HS-27A (cell line): ENCODE measurements around the gene ALOX15.
"Not testable (repeated sequence)": the region's sequence is repeated elsewhere in the genome, so short reads cannot be mapped to it uniquely, and the experiment has no call there.

Source experiments
- DNase-seq: peaks from one replicate; pipeline ENCODE4 v3.0.0-alpha.2; 2012; ENCODE audit warnings: low read depth, missing footprints

The ALOX15 gene

DNA sequence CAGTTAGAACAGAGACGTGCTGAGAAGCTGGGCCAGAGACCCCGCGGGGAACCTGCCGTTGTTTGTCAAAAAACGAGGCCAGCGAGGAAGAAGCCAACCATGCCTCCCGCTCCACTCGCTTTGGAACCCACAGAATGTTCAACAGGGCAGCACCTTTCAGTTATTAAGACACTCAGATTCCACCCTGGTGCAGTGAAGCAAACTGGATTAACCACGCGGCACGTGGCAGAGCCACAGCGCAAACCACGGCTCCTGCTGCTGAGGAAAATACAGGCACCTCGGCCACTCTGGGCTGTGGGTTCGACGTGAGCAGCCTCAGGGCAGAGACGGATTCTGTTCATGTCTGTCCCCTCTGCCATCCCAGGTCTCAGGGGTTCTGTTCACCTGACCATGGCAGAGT, 24.4 kb downstream of the ALOX15 start:
- DNase-seq = no peak

DNA sequence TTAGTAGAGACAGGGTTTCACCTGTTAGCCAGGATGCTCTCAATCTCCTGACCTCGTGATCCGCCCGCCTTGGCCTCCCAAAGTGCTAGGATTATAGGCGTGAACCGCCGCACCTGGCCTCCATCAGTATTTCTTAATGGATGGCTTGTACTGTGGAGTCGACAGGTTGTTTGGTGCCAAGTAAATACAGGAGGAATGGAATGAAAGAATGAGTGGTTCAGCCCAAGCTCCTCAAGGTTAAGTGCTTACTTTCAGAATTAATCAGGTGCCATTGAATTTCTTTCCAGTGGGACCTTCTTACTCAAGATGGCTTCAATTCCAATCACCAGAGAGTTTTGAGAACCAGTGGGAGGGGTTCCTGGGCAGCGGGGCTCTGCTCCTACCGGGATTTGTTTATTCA, 25.0 kb downstream of the ALOX15 start:
- no peak for DNase-seq

DNA sequence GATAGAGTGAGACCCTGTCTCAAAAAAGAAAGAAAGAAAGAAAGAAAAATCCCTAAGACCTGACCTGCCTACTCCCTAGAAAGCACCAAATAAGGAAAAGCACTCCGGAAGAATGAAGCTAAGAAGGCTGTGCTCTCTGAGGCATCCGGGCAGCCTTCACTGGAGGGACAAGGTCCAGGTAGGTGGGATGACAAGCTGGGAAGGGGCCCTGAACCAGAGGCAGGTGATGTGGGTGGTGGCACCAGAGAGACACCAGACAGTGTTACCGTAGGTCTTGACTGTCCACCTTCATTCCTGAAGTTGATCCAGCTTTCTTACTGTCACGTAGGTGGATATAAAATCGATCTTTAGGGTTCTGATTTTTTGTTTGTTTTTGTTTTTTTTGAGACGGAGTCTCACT, 30.8 kb downstream of the ALOX15 start:
- DNase-seq = no peak

DNA sequence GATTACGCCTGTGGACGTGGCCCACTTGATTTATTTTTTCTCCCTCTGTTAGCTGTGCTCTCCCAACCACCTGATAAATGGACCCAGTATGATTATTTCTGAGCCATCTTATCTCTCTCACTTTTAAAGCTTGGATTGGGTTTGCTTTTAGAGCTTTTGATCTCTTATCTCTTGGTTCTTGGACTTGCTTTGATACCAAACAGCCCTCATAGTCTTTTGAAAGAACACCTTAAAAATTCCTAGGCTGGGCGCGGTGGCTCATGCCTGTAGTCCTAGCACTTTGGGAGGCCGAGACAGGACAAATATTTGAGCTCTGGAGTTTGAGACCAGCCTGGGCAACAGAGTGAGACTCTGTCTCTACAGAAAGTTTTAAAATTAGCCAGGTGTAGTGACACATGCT, 31.3 kb downstream of the ALOX15 start:
- no peak for DNase-seq

DNA sequence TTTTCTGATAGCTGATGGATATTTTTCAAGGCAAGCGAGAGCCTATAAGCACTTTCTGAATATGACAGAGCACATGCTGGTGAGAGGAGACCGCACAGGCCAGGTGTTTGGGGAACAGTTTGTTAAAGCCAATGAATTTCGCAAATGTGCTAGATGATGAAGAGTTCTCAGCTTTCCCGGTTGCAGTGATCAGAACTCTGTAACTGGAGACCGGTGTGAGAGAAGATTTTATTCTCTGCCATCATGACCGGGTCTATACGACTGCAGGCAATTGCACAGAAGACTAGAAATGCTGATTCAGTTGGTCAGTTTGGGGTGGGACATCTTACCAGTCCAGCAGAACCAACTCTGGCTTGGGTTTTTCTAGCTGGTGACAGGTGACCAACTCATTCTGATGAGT, 31.7 kb downstream of the ALOX15 start:
- DNase-seq = no peak

DNA sequence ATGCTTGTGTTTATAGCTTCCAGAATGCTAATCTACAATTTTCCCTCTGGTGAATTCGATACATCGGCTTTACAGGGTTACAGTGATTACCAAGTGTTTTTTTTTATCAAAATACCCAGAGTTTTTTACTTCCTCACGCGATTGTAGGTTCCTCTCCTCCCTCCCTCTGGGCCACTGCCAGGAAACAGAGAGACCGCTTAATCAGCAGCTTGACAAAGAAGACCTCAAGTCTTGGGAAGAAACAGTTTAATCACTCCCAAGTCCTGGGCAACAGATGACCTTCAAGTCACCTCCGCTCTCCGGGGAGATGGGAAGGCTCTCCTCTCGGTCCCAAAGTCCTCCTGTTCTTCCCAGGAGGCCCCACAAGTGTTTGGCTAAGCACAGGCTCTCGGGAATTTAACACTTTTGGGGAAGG, 33.7 kb downstream of the ALOX15 start:
- no peak for DNase-seq

DNA sequence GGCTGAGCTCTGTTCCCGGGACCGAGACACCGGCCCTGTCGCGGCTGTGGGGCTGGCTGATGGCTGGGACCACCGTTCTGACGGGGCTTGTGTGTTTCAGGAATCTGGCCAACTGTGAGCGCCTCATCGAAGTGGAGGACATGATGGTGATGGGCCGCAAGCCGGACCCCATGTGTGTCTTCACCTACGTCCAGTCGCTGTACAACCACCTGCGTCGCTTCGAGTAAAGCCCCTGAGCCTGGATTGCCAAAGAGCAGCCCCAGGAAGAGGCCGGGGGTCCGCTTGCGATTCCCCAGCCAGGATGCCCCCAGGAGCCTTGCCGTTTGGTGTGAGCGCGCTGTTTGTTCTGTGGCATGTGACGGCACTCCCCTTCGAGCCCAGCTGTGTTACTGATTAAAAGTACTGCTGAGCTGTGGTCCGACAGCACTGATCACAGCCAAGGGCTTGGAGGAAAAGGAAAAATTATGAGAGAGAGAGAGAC, 34.2 kb downstream of the ALOX15 start:
- no peak for DNase-seq

DNA sequence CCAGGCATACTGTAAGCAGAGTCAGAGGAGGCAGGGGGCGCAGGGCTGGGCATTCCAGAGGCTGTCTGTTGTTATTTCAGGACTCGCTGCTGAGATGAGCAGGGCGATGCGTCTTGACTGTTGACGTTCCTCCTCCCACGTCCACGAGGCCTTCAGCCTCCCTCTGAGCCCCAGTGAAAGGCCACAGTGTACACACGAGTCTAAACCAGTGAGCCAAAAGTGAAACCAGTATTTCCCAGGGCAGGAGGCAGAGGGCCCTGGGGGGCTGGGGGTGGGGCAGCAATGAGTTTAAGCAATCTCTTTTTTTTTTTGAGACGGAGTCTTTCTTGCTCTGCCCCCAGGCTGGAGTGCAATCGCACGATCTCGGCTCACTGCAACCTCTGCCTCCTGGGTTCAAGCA, 35.7 kb downstream of the ALOX15 start:
- no peak for DNase-seq

DNA sequence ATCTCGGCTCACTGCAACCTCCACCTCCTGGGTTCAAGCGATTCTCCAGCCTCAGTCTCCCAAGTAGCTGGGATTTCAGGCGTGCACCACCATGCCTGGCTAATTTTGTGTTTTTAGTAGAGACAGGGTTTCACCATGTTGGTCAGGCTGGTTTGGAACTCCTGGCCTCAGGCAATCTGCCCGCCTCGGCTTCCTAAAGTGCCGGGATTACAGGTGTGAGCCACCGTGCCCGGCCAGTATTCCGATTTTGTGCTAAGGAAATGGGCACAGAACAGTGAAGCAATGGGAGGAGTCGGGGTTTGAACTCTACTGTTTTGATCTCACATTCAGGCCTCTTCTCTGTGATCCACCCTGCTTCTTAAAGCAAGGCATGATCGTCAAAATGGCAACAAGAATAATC, 36.7 kb downstream of the ALOX15 start:
- DNase-seq = not testable (repeated sequence)

DNA sequence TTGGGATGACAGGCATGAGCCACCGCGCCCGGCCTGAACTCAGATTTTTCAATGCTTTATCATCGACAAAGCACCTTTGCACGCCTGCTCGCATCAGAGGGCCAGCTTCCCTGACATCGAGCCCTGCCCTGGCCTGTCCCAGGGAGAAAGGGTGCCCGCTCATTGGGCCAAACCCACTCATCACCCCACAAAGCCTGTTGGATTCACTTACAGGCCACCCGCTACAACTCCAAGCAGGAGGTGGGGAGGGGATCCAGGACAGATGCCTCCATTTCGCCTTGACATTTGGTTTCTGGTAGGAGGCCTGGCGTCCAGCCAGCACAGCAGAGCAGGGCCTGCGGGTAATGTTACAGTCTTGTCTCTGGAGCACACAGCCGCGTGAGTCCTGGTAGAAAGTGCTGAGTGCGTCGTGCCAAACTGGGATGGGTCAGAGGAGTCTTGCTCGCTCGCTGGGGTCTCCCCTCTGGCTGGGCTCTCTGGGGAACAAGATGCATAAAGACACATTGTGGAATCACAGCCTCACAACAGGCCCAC, 37.3 kb downstream of the ALOX15 start:
- DNase-seq = no peak

DNA sequence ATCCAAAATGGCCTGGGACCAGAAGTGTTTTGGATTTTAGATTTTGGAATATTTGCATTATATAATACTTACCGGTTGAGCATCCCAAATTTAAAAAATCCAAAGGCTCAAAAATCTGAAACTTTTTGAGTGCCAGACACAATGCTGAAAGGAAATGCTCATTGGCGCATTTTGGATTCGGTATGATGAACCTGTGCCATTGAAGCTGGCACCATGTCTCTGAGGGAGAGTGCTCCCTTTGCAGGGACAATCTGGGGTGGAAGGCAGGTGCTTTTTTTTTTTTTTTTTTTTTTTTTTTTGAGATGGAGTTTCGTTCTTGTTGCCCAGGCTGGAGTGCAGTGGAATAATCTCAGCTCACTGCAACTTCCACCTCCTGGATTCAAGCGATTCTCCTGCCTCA, 39.4 kb downstream of the ALOX15 start:
- DNase-seq = no peak

DNA sequence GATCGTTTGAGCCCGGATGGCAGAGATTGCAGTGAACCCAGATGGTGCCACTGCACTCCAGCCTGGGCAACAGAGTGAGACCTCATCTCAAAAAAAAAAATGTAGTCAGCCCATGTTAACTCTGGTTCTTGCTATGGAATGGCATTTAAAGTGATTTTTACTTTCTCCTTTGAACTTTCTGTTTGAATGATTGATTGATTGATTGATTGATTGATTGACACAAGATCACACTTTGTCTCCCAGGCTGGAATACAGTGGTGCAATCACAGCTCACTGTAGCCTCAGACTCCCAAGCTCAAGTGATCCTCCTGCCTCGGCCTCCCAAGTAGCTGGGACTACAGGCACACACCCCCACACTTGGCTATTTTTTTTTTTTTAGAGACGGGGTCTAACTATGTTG, 40.2 kb downstream of the ALOX15 start:
- DNase-seq = no peak

DNA sequence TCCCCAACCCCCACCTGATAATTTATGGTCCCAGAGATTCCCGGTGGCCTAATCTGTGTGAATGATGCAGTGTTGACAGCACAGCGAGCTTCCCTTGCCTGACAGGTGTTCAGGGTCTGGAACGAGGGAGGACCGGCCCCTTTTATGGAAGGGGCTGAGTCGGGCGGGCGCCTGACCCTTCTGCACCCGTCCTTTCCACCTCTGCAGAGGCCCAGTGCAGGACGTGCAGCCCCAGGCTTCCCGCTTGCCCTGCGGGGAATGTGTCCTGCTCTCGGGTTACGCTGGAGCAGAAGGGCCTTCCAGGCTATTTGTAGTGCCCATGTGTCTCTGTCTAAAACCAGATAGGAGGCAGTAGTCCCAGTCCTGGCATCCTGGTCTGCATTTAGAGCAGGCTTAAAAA, 40.9 kb downstream of the ALOX15 start:
- no peak for DNase-seq

DNA sequence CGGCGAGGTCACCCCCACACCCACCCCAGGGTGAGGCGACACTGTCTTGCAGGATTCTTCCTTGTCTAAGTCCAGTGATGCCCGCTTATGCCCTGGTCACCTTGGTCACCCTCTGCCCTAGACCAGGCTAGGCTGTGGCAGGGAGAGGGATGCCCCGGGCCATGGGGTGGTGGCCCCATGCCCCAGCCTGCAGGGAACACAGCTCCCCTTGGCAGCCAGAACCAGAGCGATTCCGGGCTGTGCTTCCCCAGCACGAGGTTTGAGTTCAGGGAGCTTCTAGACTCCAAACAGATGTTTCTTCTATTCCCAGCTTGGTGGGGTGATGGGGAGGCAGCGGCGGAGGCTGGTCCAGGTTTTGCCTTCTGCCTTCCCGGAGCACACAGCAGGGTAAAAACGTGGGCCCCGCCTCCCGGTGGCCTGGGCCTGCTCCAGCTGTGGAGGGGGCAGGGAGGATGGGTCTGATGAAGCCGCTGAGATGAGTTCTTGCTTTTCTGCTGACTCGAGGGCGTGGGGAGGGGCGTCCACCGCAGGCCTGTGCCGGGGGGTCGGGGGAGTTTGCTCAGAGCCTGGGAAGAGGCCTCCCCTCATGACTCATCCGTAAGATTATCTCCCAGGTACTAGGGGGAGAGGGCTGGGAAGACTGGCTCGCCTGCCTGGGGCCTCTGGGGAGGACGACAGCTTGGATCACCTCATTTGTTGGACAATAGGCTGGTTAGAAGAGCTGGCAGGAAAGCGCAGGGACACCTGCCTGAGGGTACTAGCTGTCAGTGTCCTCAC, 41.8 kb downstream of the ALOX15 start:
- DNase-seq = no peak

DNA sequence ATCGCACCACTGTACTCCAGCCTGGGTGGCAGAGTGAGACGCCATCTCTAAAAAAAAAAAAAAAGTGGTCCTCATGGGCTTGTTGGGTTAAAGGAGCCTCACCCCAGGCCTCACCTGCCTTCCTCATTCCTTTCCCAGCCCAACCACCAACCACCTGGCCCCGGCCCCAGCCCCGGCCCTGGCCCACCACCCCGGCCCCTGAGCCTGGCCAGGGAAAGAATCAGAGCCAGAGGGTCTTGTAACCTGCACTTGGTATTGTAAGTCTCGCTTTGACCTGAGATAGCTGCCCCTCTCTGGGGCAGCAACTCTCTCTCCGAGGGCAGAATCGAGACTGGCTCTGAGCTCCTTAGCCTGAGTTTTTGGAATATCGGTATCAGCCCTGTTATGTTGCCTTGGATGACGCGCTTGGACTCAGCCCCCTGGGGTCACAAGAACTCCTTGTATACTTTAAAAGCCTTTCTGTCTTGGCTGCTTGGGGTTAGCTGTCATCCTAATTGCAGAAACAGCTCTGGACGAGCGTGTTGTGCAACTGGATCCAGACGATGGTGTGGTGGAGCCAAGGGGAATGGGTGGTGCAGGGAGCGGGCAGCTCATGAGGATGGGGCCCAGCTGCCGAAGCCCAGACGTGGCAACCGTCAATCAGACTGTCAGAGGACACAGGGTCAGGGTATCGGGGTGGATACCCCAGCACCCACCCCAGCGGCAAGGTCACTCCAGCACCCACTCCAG, 42.5 kb downstream of the ALOX15 start:
- no peak for DNase-seq

DNA sequence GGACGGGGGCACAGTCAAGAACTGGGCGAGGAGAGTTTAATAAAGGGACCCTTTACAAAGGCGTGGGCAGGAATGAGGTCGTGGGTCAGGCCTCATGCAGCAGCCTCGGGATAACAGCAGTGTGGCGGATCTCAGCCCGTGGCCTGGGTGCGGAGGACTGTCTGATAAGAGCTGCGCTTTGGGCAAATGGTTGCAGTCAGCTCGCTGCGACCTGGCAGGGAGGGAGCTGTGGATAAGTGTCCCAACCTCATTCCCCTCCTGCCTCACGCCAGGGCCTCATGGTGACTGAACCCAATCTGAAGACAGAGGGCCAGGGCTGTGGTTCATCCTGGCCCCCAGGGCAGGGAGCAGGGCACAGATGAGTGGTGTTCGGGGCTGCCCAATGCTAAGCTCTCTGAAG, 43.5 kb downstream of the ALOX15 start:
- no peak for DNase-seq

DNA sequence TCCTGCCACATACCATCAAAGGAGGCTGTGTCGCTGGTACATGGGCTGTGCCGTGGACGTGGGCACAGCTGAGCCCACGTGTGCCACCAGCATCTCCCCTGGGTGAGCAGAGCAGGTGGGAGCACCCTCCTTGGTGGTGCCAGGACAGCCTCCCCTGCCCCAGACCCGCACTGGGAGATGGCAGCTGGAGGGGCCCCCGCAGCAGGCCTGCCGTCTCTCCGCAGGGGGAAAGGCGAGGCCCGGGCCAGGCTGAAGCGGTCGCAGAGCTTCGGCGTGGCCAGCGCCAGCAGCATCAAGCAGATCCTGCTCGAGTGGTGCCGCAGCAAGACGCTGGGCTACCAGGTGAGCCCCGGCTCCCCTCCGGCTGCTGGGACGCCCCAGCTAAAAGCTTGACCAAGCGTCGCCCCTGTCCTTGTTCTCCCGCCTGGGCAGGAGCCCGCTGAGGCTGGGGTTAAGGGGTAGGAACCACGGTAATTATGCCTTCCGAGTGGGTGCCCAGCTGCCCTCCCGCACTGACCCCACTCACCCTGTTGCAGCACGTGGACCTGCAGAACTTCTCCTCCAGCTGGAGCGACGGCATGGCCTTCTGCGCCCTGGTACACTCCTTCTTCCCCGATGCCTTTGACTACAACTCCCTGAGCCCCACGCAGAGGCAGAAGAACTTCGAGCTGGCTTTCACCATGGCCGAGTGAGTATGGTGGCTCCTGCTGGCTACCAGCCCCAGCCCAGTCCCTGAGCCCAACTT, 44.7 kb downstream of the ALOX15 start:
- no peak for DNase-seq

DNA sequence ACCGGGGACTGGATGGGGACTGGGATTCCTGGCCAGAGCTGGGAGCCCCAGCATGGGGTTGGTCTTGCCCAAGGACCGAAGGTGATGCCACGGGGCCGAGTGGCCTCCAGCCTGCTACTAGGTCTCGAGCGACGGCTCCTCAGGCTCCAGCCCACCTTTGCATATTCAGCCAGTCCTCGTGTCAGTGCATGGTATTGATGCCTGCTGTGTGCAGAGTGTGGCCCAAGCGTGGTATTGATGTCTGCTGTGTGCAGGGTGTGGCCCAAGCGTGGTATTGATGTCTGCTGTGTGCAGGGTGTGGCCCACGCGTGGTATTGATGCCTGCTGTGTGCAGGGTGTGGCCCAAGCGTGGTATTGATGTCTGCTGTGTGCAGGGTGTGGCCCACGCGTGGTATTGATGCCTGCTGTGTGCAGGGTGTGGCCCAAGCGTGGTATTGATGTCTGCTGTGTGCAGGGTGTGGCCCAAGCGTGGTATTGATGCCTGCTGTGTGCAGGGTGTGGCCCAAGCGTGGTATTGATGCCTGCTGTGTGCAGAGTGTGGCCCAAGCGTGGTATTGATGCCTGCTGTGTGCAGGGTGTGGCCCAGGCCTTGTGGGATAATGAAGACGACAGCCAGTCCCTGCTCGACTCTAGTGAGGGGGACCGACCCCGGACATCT, 45.7 kb downstream of the ALOX15 start:
- not testable (repeated sequence) for DNase-seq

DNA sequence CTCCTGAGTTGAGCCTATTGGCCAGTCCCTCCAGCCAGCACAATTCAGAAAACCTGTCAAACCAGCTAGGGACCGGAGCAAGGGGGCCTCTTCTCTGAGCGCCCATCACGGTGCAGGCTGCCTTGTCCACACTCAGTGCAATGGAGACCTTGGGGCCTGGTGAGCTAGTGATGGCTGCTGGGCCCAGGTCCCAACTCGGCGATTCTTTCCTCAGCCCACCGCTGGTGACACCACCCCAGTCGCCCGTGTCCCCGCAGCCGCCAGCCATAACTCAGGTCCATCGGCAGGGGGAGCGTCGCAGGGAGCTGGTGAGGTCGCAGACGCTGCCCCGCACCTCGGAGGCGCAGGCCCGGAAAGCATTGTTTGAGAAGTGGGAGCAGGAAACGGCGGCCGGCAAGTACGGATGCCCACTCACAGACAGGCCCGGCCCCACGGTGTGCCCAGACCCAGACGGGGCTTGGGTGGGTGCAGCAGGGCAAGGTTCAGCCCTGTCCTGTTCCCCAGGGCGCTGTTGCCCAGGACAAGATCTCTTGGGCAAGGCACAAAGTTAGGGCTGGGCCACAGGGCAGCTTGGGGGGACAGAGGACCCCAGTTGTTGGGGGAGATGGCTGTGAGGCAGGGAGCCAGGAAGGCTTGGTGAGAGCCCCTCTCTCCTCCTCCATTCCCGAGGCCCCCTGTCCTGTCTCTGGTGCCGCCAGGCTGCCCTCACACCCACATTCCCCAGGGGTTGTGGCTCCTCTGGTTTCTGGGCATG, 46.4 kb downstream of the ALOX15 start:
- no peak for DNase-seq

DNA sequence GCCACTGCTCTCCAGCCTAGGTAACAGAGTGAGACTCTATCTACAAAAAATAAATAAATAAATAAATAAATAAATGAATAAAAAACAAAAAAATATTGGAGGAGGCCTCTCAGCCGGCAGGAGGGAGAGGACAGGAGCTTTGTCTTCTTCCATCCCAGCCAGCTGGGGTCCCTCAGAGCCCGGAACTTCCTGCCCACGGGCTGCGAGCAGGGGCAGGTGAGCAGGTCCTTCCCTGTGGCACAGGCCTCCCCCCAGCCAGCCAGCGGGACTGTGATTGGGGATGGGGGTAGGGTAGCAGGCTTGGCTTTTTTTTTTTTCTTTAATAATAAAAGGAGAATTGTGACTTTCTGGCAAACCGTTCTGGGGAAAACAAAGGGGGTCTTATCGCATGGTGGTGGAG, 47.1 kb downstream of the ALOX15 start:
- DNase-seq = no peak

DNA sequence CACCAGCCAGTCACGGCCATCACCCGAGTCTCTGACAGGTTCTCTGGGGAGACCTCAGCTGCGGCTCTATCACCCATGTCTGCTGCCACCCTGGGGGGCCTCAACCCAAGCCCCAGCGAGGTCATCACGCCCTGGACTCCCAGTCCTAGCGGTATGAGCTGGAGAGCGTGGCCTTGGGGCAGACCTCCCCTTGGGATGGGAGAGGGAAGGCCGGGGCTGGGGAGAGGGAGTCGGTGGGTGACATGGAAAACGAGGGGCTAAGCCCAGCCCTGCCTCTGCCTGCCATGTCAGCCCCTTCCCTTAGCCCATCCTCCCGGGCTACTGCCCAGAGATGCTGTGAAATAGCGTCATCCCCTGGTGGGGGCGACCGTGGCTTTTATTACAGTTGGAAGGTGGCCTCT, 48.5 kb downstream of the ALOX15 start:
- DNase-seq = no peak
